Measurements from ENCODE around the gene TTLL10.

The TTLL10 gene

GRCh38 chr1:1223891-1224290, 50.2 kb downstream of the TTLL10 start:
- DNase-seq (ENCODE audit: low read depth), result no peak

DNA sequence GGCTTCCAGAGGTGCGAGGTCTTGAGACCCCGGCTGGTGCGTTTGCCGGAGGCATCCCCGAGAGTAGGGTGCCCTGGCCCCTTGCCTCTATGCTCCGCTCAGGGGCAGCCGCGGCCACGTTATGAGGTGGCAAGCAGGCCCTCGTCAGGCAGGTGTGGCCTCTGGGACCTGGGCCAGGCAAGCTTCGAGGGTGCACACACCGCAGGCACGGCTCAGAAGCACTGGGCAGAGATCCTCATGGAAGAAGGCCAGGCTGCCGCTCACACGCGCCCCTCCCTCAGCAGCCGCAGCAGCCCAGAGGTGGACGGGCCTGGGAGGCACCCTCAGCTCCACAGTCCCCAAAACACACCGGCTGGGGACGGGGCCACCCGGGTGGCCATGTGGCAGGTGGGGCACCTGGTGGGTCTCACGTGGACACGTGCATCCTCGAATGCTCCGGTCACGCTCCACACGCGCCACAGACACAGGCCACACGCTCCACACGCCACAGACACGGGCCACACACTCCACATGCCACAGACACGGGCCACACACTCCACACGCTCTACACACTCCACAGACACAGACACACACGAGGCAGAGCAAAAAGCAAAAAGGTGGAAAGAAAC, 51.7 kb downstream of the TTLL10 start:
- DNase-seq (ENCODE audit: low read depth), result no peak

DNA sequence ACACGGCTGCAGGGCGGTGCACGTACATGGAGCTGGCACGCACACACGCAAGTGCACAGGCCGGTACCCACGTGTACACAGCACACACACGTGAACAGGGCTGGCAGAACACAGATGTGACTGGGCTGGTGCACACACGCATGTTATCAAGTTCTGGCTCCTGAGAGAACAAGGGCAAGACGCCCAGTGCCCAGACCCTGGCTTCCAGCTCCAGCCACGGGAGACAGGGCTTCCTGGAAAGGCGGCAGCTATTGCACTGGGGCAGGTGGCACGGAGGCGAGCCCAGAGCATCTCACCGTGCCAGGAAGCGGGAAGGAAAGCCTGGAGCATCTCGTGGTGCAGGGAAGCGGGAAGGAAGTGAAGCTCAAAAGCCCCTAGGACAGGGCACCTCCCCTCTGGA, 52.2 kb downstream of the TTLL10 start:
- DNase-seq (ENCODE audit: low read depth), result no peak

GRCh38 chr1:1226566-1227362, 53.1 kb downstream of the TTLL10 start:
- DNase-seq (ENCODE audit: low read depth), result no peak

DNA sequence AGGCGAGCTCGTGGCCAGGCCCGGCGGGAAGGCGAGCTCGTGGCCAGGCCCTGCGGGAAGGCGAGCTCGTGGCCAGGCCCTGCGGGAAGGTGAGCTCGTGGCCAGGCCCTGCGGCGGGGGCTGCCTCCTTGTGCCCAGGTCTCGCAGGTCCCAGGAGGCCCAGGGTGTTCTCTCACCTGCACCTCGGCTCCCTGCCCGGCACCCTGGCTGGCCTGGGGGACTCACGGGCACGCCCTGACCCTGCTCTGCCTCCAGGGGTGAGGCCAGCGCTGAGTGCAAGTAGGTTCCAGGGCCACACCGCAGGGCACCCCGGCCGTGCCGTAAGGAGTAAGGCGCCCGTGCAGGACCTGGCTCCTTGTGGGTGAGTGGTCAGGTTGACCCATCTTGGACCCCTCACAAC, 53.7 kb downstream of the TTLL10 start:
- DNase-seq (ENCODE audit: low read depth), result no peak

- DNase-seq (ENCODE audit: low read depth), result no peak
Measured at GRCh38 chr1:1228187-1228586, 54.5 kb downstream of the TTLL10 start.

DNA sequence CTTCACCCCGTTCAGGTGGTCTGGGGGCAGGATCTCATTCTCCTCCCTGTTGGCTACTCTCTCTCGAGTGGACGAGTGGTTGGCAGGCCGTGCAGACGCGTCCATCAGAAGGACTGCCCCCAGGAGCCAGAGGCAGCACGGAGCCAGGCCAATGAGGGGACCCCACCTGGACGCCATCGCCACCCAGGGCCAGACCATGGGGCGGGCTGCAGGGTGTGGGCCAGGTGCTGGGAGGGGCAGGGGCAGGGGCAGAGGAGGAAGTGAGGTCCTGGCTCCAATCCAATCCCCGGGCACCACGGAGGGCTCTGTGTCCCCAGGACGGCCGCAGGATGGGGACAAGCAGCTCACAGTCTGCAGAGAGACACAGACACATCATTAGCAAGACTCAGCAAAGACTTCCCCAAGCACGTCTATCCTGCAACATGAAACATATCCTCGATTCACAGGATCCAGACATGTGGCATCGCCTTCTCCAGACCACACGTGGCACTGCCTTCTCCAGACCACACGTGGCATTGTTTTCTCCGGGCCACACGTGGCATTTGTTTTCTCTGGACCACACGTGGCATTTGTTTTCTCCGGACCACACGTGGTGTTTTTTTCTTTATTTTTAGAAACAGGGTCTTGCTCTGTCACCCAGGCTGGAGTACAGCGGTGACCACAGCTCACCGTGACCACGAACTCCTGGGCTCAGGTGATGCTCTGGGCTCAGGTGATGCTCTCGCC, 55.1 kb downstream of the TTLL10 start:
- DNase-seq (ENCODE audit: low read depth), result no peak

DNA sequence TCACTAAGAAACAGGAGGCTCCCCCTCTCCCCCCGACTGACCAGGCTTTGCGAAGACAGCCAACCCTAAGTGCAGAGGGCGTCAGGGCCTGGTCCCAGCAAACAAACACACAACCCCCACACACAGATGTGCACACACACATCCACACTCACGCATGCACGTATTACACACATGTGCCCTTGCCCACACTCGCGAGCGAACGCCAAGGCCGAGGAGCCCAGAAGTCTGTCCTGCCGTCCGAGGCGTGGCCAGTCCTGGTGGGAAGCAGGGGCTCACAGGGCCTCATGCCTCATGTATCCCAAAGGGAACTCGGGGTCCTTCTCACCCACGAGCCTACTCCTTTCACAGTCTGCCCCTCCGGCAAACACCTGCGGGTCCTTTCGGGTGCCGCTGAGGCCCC, 56.1 kb downstream of the TTLL10 start:
- DNase-seq (ENCODE audit: low read depth), result no peak

GRCh38 chr1:1230656-1231399, 57.1 kb downstream of the TTLL10 start:
- DNase-seq (ENCODE audit: low read depth), result no peak

- peak; percentile 96 for DNase-seq (ENCODE audit: low read depth)
Measured at GRCh38 chr1:1231400-1232207, 57.9 kb downstream of the TTLL10 start, which contains the start of gene SDF4. Gene SDF4 (minus strand): TSS chr1:1232001. CDS start chr1:1228772, 3,229 bp downstream.

DNA sequence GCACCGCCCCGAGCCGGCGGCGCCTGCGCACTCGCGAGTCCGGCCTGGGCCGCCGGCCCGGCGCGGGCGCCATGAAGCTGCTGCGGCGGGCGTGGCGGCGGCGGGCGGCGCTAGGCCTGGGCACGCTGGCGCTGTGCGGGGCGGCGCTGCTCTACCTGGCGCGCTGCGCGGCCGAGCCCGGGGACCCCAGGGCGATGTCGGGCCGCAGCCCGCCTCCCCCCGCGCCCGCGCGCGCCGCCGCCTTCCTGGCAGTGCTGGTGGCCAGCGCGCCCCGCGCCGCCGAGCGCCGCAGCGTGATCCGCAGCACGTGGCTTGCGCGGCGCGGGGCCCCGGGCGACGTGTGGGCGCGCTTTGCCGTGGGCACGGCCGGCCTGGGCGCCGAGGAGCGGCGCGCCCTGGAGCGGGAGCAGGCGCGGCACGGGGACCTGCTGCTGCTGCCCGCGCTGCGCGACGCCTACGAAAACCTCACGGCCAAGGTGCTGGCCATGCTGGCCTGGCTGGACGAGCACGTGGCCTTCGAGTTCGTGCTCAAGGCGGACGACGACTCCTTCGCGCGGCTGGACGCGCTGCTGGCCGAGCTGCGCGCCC, 58.6 kb downstream of the TTLL10 start, which contains the start of gene B3GALT6:
TSS of gene B3GALT6 (plus strand) at position 30 of the 588 bp plus-strand sequence. CDS start at position 72, 42 bp downstream.
- peak; percentile 47 for DNase-seq (ENCODE audit: low read depth)

GRCh38 chr1:1232796-1233566, 59.3 kb downstream of the TTLL10 start:
- no peak for DNase-seq (ENCODE audit: low read depth)

DNA sequence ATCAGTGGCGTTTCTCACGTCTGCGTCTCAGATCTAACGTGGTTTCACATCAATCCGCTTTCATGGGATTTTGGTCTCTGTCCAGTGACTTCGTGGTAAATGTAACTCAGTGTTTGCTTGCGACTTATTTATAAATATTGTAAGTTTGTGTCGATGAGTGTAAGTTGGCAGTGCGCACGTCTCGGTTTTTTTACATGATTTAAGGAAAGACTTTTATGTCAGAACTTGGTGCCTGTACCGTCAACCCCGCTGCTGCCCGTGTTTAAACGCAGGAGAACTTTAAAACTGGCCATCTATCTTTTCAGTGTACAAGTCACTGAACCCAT, 59.9 kb downstream of the TTLL10 start:
- DNase-seq (ENCODE audit: low read depth), result no peak

GRCh38 chr1:1234180-1234808, 60.6 kb downstream of the TTLL10 start:
- DNase-seq (ENCODE audit: low read depth), result no peak

GRCh38 chr1:1235016-1235744, 61.5 kb downstream of the TTLL10 start:
- no peak for DNase-seq (ENCODE audit: low read depth)

GRCh38 chr1:1236176-1236763, 62.6 kb downstream of the TTLL10 start:
- no peak for DNase-seq (ENCODE audit: low read depth)

DNA sequence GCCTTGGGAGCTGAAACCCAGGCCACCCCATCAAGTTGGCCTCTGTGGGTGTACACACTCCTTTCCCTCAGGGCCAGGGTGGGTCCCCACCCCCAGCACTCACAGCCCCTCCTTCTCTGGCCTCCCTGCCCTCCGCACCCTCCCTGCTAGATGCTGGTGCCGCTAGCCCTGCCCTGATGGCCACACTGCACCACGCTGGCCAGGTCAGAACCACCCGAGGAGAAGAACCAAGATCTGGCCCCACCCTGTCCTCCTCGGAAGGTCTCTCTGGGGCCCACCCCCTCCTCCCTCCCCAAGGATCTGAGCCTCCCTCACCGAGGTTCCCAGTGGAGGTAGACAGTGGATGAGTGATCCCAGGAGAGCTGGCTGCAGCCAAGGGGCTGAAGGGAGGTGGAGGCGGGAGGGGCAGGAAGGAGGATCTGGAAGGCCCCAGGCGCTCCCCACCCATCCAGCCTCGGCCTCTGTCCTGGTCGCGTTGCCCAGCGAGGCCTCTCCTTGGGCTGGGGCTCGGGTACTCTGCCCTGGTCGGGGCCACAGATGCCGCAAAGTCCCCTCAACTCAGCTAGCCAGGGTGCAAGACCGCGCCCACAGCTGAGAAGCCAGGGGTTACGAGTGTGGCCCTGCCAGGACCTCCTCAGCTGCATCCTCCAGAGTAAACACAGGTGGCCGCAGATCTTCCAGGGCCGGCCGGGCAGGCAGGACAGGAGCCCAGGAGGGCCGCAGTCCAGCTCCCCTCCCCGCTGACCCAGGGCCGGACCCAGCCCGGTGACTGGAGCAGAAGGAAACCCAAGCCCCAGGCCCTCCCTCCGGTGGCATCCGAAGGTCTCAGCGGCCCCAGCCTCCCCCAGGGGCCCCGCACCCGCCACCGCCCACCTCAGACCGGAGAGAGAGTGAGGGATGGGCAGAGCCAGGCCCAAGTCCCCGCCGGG, 63.5 kb downstream of the TTLL10 start:
- no peak for DNase-seq (ENCODE audit: low read depth)
